A172 (cell line): ENCODE results near the gene GNPTG. TPM values are rescaled to one million over a fixed set of nuclear protein-coding genes. Genes with fewer than 3 reads are reported as not detected.

Experiments used
- DNase-seq: peaks from one replicate; pipeline ENCODE4 v3.0.0-alpha.2; 2015; ENCODE audit warnings: low spot score
- total RNA-seq: library from RNA; depleted of rRNA; stranded (reverse); fragments of >200 nt; shearing (Covaris generic); gene quantifications from 2 replicates; pipeline ENCODE4 v1.2.3, GENCODE V29; 2014; rRNA removed

The GNPTG gene
- total RNA-seq = 45.8 and 61.0 TPM in 2 replicates

DNA sequence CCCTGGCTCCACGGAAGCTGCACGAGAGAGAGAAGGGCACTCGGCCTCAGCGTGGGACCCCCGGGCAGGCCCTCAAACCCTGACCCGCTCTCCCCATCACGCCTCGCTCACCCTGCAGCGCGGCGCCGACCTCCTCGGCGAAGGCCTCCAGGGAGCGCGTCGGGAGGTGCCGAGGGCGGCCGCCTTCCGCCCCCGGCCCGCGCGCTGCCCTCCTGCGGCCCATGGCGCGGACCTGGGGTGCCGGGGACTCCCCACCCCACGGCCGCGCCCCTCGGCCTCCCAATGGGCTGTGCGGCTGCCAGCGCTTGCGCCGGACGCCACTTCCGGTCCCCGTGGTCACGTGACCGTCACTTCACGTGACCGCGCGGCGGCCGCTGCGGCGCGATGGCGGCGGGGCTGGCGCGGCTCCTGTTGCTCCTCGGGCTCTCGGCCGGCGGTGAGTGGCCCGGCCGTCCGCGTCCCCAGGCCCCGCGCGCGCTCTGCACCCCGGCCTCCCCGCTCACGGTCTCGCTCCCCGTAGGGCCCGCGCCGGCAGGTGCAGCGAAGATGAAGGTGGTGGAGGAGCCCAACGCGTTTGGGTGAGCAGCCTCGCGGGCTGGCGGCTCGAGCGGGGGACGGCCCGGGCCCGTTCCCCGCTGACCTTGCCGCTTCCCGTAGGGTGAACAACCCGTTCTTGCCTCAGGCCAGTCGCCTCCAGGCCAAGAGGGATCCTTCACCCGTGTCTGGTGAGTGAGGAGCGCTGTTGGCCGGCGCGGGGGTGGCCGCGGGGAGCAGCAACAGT, at the start of gene GNPTG, which contains the start of gene TSR3:
Gene GNPTG (plus strand): TSS at position 350 of the 781 bp plus-strand sequence. CDS start 35 bp downstream, at position 385.
Gene TSR3 (minus strand): TSS at position 297 of the 781 bp plus-strand sequence. CDS start 74 bp downstream, at position 223.
- peak; percentile 68 for DNase-seq

DNA sequence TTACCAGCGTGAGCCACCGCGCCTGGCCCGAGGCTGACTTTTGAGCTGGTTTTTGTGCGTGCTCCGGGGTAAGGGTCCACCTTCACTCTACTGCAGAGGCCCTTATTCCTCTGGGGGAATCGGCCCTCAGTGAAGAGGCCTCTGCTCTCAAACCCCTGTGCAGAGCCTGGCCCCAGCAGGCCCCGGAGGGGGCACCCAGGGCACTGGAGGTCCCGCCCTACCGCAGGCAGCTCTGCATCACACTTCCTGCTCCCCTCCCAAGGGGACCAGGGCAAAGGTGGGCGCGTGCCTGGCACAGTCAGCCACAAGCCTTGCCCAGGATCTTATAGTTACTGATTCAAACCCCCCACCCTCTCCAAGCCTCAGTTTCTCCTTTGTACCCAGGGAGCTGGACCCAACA, 45.9 kb upstream of the GNPTG start:
- DNase-seq = no peak

DNA sequence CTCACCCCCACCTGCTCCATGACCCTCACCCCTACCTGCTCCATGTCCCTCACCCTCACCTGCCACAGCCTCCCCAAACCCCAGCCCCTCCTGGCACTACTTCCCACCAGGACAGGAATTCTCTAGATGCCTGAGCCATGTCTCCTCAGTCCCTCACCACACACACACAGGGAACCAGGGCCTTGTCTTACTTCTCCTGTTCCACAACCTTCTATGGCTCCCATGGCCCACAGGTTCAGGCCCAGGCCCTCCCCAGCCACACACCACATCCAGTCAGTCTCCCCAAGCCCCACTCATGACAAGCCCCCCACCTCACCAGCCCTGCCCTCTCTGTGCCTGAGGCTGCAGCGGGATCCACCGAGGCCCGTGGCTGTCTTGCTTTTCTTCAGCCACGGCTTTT, 45.4 kb upstream of the GNPTG start:
- no peak for DNase-seq

DNA sequence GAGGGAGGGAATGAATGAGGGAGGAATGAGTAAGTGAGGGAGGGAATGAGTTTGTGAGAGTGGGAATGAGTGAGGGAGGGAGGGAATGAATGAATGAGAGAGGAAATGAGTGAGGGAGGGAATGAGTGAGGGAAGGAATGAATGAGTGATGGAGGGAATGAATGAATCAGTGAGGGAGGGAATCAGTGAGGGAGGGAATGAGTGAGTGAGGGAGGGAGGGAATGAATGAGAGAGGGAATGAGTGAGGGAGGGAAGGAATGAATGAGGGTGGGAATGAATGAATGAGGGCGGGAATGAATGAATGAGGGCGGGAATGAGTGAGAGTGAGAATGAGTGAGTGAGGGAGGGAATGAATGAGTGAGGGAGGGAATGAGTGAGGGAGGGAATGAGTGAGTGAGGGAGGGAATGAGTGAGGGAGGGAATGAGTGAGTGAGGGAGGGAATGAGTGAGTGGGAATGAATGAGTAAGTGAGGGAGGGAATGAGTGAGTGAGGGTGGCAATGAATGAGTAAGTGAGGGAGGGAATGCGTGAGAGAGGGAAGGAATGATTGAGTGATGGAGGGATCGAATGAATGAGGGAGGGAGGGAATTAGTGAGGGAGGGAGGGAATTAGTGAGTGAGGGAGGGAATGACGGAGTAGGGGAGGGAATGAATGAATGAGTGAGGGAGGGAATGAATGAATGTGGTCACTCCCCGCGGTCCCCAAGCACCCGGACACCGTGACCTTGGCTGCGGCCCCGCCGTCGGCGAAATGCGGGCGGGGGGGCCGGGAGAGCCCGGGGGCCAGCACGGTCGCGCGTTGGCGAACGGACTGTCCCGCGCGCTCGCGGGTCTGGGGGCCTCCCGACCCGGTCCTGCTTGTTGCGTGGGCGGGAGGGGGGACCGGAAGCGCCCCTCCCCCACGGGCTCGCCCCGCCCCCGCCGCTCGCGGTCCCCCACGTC, 43.4 kb upstream of the GNPTG start:
- DNase-seq = peak; percentile 87

DNA sequence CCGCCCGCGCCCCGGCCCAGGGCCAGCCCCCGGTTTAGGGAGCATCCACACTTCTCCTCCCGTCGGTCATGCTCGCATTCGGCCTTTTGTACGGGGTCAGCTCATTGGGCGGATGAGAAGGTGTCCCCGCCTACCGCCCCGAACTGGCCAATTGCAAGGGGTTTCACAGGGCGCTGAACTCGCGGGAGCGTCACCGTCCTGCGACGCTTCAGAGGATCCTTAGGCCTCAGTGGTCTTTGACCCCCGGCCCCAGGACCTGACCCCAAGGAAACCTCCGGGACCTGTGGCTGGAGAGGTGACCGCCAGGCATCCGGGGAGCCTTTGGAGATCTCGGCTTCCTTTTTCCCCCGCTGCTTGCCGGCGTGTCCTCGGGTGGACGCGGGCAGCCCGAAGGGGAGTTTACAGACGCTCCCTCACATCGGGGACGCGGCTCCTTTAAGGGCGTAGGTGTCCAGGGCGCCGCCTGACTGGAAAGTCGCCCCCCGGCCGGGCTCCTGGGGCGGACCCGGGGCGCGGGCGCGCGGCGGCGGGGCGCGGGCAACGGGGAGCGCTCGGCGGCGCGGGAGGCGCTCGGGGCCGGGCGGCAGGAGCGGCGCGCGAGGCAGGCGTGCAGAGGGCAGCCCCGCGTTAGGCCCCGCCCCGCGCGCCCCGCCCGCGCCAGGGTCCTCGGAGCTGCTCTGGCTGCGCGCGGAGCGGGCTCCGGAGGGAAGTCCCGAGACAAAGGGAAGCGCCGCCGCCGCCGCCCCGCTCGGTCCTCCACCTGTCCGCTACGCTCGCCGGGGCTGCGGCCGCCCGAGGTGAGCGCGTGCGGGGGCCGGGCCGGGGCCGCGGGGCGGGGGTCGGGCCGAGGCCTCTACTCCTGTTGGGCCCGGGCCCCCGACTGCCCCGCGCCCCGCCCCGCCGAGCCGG, 42.5 kb upstream of the GNPTG start, which contains the start of gene UBE2I:
Gene UBE2I (plus strand): TSS at position 660 of the 909 bp plus-strand sequence. CDS start 4,395 bp downstream, outside the sequence.
- DNase-seq = peak; percentile 93

DNA sequence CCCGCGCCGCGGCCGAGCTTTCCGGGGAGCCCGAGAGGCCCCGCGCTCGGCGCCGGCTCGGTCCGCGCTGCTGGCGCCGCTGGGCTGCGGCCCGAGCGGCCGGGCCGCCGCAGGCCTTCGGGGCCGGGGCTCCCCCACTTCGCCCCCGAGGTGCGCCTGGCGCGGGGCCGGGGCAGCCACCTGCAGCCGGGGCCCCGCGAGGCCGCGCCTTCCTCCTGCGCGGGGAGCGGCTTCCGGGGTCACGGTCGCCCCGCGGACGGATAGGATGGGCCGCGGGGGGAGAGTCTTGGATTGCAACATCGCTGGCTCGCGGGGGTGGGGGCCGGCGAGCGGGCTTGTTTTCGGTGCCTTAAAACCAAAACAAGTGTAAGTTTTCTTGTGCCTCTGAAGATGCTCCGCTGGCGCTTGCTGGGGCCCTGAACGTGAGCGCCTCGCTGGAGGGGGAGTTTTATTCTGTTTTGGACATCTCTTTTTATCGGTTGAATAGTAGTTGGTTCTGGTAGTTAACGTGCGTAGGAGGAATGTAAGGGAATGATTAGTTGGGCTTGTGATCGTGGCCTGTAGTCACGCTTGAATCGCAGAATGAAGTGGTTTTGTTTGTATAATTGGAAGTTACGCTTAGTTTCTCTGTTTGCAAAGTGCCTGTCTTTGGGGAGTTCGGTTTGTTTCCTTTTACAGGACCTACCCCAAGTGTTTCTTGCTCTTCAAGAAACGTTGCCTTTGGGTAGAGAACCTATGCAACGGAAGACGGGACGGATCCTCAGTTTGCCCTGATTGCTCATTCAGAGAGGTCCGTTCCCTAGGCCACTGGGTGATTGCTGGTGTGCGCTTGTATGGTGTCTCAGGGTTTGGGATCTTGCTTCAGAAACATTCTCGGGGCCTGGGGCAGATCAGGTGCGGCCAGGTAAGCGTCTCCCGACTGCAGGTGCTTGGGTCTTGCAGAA, 41.6 kb upstream of the GNPTG start:
- DNase-seq = no peak

DNA sequence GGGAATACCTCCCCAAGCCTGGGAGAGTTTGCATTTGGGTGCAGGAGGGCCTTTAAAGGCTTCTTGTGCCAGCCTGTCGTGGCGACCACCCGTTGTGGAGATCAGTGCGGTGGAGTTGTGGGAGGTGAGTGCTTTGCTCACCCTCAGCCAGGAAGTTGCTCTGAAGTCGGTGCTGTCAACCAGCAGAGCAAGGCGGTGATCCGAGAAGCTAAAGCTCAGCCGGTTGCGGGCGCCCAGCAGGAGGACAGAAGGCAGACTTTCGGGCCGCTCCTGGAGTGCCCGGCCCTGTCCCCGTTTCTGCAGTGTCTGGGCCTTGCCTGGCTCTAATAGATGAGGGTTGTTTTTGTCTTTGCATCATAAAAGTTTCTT, 40.9 kb upstream of the GNPTG start:
- no peak for DNase-seq

DNA sequence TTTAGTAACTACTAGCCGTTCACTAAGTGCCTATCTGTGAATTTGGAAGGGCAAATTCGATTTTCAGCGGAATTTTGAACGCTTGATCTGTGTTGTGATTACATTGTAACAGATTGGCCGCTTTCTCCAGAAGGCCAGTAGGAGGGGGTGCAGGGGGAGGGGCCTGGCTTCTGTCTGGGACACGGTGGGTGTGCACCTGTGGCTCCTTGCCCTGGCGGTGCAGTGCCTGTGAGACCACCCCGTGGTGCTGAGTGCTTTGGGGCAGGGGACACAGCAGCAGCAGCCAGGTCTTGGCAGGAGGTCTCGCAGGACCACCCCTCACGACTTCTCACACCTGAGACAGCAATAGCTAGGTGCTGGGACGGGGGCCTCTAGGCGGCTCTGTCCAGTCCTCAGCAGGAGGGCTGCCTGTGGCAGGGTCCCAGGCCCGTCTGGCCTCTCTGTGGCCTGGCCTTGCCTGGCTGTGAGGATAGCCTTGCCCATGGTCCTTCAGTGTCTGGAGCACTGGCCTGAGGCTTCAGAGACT, 40.5 kb upstream of the GNPTG start:
- DNase-seq = no peak

DNA sequence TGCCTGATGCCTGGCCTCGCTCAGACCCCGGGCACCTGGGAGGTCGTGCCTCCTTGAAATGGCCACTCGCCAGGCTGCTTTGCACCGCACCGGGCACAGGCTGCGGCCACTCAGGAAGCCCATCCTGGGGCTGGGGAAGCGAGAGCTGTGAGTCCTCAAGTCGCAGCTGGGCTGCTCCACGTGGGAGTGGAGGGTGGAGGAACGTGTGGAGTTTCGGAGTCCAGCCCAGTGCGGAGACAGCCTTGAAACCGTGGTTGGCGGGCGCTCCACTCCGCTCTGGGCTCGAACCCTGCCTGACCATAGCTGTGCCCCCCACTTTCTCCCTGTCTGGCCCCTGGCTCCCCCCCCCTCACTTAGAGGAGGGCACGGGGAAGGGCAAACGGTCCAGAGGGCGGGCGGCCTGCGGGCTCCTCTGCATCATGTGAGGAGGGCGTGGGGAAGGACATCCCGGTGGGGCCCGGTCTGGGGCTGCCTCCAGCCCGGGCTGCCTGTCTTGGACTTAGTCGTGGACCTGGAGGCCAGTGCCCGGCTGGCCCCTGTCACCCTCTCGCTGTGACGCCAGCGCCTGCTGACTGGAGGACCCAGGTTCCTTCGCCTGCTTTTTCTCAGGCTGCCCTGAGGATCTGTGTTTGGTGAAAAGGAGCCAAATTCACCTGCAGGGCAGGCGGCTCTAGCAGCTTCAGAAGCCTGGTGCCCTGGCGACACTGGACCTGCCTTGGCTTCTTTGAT, 39.8 kb upstream of the GNPTG start:
- DNase-seq = no peak

DNA sequence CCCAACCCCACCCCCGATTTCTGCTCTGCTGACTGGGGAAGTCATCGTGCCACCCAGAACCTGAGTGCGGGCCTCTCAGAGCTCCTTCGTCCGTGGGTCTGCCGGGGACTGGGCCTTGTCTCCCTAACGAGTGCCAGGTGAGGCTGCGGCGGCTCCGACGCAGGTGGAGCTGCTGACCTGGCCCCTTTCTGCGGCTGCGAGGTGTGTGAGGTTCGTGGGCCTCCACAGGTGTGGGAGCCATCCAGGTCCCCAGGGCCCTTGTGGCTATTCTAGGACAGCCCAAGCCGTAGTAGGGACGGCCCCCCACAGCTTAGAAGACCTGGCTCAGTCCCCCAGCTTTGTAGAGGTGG, 39.3 kb upstream of the GNPTG start:
- DNase-seq = no peak

DNA sequence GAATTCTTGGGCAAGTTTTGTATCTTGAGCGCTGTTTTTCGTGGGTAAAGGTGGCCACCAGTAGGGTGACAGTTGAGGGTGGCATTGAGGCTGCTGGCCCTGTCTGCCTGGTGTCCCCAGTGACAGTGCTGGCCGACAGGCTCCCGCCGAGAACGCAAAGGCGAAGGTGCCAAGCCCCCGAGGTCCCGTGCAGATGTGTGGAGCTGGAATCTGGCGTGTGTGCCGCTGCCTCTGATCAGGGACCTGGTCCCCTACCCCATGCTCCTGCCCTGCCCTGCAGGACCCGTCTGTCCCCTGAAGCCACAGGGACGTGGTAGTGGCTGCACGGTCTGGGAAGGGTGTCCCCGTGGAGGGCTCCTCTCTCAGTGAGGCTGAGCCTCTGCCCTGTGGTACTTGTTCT, 38.8 kb upstream of the GNPTG start:
- no peak for DNase-seq

DNA sequence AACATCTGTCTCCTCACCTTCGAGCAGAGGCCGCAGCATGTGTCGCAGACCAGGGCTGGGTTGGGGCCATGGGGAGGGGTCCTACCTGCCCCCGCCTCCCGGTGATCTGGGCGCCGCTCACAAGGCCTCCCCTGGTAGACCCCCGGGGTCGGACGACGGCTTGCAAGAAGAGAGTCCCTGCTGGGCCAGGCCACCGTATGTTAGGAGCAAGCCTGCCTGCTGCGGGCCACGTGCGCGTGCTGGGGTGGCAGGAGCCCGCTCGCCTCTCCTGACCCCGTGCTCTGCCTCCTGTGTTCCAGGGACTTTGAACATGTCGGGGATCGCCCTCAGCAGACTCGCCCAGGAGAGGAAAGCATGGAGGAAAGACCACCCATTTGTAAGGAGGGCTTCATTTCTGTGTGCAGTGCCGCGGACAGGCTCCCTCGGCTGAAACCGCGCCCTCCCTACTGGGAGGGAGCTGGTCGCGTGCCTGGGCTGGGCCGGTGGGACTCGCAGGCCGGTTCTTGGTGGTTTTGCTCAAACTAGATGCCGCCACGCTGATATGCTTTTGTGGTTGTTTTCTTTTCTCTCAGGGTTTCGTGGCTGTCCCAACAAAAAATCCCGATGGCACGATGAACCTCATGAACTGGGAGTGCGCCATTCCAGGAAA, 37.9 kb upstream of the GNPTG start:
- no peak for DNase-seq

DNA sequence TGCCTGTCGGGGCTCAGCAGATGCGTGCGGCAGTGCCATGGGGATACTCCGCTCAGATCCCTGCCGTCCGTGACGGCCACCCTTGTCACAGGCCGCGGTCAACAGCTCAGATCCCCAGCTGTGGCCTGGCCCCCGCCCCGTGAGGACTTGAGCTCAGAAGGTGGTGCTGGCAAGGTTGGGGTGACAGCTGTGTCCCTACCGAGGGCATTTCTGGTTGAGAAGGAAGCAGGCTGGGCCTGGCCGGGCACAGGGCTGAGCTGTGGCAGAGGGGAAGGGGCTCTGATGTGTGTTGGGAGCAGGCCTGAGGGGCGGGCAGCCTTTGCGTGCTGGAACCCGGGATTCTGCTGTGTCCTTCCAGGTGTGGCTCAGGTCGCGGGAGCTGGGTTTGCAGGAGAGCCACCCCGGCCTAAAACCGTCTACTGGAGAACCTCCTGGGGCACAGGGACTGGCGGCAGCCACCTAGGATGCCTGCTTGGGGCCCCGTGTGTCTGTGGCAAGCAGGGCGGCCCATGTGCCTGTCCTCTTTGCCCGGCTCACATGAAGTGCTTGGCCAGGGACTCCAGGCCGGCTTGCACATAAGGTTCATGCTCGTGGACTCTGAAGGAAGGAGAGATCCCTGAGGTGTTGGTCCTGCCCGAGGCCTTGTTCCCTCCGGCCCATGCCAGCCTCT, 37.2 kb upstream of the GNPTG start:
- no peak for DNase-seq

DNA sequence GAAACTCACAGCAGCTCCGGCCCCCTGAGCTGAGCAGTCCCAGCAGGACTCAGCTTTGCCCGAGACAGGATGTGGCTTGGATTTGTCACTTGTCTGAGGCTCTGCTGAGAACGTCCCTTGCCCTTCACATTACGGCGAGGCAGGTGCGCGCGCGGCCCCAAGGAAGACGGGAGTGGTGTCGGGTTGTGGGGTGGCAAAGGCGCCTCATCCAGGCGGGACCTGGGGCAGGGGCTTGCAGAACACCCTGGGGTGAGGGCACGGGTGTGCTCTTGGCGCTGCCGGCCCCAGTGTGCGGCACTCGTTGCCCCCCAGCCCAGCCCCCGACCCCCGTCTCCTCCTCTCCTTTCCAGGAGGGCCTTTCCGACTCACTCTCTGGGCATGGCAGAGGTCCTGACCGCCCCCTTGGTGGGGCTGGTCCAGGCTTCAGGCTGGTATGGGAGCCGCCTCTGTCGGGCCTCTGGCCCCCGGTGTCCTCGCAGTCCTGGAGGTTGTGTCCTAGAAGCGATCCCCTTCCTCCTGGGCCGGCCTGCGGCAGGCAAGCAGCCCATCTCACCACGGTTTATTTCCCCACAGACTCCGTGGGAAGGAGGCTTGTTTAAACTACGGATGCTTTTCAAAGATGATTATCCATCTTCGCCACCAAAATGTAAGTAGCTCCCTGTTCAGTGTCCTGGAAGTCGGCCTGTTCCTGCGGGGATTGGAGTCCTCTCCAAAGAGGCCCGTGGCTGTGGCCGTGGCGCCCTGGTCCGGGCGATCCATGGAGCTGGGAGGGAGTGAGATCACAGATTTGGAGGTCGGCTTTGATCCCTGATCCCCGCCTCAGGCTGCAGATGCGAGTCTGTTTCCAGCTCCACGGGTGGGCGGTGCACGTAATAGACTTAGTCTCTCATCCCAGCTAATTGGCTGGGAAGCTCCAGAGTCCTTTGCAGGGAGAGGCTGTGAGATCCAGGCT, 36.4 kb upstream of the GNPTG start:
- no peak for DNase-seq

DNA sequence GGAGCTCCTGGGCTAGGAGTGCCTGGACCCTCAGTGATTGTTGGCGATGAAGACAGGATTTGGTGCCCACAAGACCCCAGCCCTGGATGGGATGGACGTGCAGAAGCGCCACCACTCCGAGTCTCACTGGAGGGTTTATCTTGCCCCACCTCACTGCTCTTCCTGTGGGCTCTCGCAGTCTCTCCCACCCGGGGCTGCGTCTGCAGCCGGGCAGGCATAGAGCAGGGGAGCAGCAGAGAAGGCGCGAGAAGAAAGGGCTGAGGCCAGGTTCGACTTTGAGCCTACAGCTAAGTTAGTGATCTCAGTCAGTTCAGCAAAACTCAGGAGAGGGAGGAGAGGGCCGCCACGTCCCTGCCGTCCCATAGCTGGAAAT, 35.7 kb upstream of the GNPTG start:
- no peak for DNase-seq

DNA sequence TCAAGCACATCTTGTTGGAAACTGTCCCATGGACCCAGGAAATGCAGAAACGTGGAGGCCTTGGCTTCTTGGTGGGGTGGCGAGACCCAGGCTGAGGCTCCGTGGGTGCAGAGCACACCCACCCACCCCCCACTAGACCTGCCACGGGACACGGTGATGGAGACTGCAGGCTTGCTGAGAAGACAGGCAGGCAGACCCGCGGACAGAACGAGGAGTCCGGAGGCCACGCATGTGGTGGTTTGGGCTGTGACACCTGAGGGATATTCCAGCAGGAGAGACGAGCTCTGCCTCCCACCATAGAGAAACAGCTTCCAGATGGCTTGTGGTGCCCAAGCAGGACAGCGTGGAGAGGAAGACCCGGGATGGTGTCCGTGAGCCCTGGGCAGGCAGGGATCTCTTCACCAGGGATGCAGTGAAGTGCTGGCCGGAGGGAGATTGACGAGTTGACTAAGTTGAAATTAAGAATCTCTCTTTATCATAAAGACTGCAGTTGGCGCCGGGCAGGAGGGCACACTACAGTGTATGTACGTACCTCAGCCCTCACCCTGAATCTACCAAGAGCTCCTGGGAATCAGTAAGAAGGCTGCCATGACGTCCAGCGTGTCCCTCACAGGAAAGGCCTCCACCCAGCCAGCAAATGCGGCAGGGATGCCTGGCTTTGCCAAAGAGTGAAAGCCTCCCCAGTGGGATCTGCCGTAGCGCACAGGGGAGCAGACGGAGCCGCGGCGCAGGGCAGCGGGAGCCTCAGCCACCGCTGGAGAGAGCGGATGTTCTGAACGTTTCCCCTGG, 34.1 kb upstream of the GNPTG start:
- no peak for DNase-seq

DNA sequence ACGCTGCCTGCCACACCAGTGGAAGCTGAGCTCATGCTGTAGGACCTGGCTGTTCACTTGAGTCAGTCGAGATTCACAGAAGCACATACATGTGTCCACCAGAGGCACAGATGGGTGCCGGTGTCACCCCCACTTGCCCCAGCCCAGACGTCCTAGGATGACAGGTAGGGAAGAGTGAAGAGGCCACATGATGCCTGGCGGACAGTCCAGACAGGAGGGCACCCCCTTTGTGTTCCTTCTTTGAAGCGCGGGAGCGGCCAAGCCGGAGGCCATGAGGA, 33.5 kb upstream of the GNPTG start:
- DNase-seq = no peak
